GM18507 (cell line): ENCODE results near the gene KLHL6.
"Not testable (repeated sequence)": the region's sequence is repeated elsewhere in the genome, so short reads cannot be mapped to it uniquely, and the experiment has no call there.

Source experiments
- DNase-seq: peaks from one replicate; pipeline ENCODE4 v3.0.0; 2011; ENCODE audit warnings: low read depth; ENCODE audit not compliant: insufficient read length; ENCODE audit errors: extremely low spot score
- FAIRE-seq: peaks from 2 replicates; lab custom pipeline; 2011; peaks lifted over from hg19 to GRCh38; lab: Jason Lieb, UNC

The KLHL6 gene

GRCh38 chr3:183491109-183491922, 64.2 kb downstream of the KLHL6 start:
- FAIRE-seq (no peak), DNase-seq (no peak)

- FAIRE-seq, result no peak
- DNase-seq, result no peak
Observed at GRCh38 chr3:183490653-183491052, 64.9 kb downstream of the KLHL6 start.

- FAIRE-seq (no peak), DNase-seq (no peak)
Observed at GRCh38 chr3:183490211-183490601, 65.3 kb downstream of the KLHL6 start.

GRCh38 chr3:183489455-183490210, 65.9 kb downstream of the KLHL6 start:
- DNase-seq, result no peak
- no peak for FAIRE-seq

GRCh38 chr3:183488343-183488742, 67.2 kb downstream of the KLHL6 start:
- DNase-seq (no peak), FAIRE-seq (no peak)

GRCh38 chr3:183487896-183488295, 67.6 kb downstream of the KLHL6 start:
- no peak for DNase-seq
- no peak for FAIRE-seq

- FAIRE-seq, result no peak
- no peak for DNase-seq
Observed at GRCh38 chr3:183487016-183487415, 68.5 kb downstream of the KLHL6 start.

- no peak for DNase-seq
- no peak for FAIRE-seq
Observed at GRCh38 chr3:183486472-183486871, 69.0 kb downstream of the KLHL6 start.

- DNase-seq (no peak), FAIRE-seq (no peak)
Observed at GRCh38 chr3:183485585-183485984, 69.9 kb downstream of the KLHL6 start.

GRCh38 chr3:183485093-183485492, 70.4 kb downstream of the KLHL6 start:
- FAIRE-seq, result no peak
- no peak for DNase-seq

GRCh38 chr3:183484431-183485075, 71.0 kb downstream of the KLHL6 start:
- FAIRE-seq (no peak), DNase-seq (no peak)

GRCh38 chr3:183481582-183481981, 73.9 kb downstream of the KLHL6 start:
- no peak for FAIRE-seq
- no peak for DNase-seq

- no peak for FAIRE-seq
- no peak for DNase-seq
Observed at GRCh38 chr3:183478501-183478900, 77.0 kb downstream of the KLHL6 start.

- no peak for DNase-seq
- FAIRE-seq, result no peak
Observed at GRCh38 chr3:183477801-183478456, 77.6 kb downstream of the KLHL6 start.

- DNase-seq, FAIRE-seq: not testable (repeated sequence)
Observed at GRCh38 chr3:183475764-183476162, 79.7 kb downstream of the KLHL6 start.

GRCh38 chr3:183475016-183475763, 80.3 kb downstream of the KLHL6 start:
- no peak for DNase-seq
- FAIRE-seq, result no peak

- DNase-seq (no peak), FAIRE-seq (no peak)
Observed at GRCh38 chr3:183473969-183474368, 81.5 kb downstream of the KLHL6 start.

- FAIRE-seq (no peak), DNase-seq (no peak)
Observed at GRCh38 chr3:183472155-183472554, 83.4 kb downstream of the KLHL6 start.

- FAIRE-seq, result no peak
- DNase-seq, result no peak
Observed at GRCh38 chr3:183468424-183468823, 87.1 kb downstream of the KLHL6 start.
